Liver (tissue), 9 donors: ENCODE results near the gene KDELR3. TPM values are rescaled to one million over a fixed set of nuclear protein-coding genes. Genes with fewer than 3 reads are reported as not detected.

Experiments
- DNase-seq: peaks from one replicate; pipeline ENCODE4 v3.0.0-alpha.2; 2017; ENCODE audit warnings: low spot score
- H3K27ac ChIP-seq, 2 donors: one replicate each; pipeline ENCODE4 v1.7.0; 2013; ENCODE audit warnings: inconsistent platforms in 2 of 2, low read length in 2 of 2, control low read depth in 1 of 2, low read depth in 1 of 2, mild to moderate bottlenecking in 1 of 2
- H3K27me3 ChIP-seq, 4 donors: one replicate each; pipeline versions ENCODE4 v1.6.1 to v1.7.0; 2013; ENCODE audit warnings: low read length in 3 of 4, inconsistent platforms in 1 of 4, mild to moderate bottlenecking in 1 of 4, moderate library complexity in 1 of 4; ENCODE audit not compliant: control insufficient read depth in 4 of 4, insufficient read depth in 4 of 4
- H3K36me3 ChIP-seq, 4 donors: one replicate each; pipeline versions ENCODE4 v1.6.1 to v1.7.0; 2013; ENCODE audit warnings: low read length in 3 of 4, mild to moderate bottlenecking in 3 of 4, low read depth in 1 of 4, moderate library complexity in 1 of 4; ENCODE audit not compliant: control insufficient read depth in 4 of 4, insufficient read depth in 3 of 4
- H3K4me1 ChIP-seq, 4 donors: one replicate each; pipeline versions ENCODE4 v1.6.1 to v1.7.0; 2013; ENCODE audit warnings: low read length in 3 of 4, mild to moderate bottlenecking in 3 of 4, moderate library complexity in 1 of 4; ENCODE audit not compliant: control insufficient read depth in 4 of 4, insufficient read depth in 4 of 4
- H3K4me3 ChIP-seq, 3 donors: one replicate each; pipeline versions ENCODE4 v1.6.1 to v1.7.0; 2013; ENCODE audit warnings: low read length in 3 of 3, control low read depth in 1 of 3, low read depth in 1 of 3, mild to moderate bottlenecking in 1 of 3
- H3K9ac ChIP-seq, 2 donors: one replicate each; pipeline ENCODE4 v1.7.0; 2013; ENCODE audit warnings: low read length in 2 of 2, mild to moderate bottlenecking in 2 of 2, moderate library complexity in 2 of 2, control low read depth in 1 of 2, low read depth in 1 of 2
- H3K9me3 ChIP-seq, 4 donors: one replicate each; pipeline versions ENCODE4 v1.6.1 to v1.7.0; 2013; ENCODE audit warnings: low read length in 3 of 4; ENCODE audit not compliant: control insufficient read depth in 4 of 4
- ATF3 ChIP-seq: IDR thresholded peaks from 2 replicates; pipeline ENCODE4 v1.6.1; 2016; ENCODE audit warnings: antibody characterized with exemption
- CTCF ChIP-seq: fragments of 150-350 bp; IDR thresholded peaks from 2 replicates; pipeline ENCODE4 v1.5.1; 2017; ENCODE audit warnings: improper control_type of control experiment, low read depth, low read length; ENCODE audit not compliant: missing input control
- FOXA1 ChIP-seq: IDR thresholded peaks from 2 replicates; pipeline ENCODE4 v1.6.1; 2016; ENCODE audit warnings: antibody characterized with exemption
- FOXA2 ChIP-seq: IDR thresholded peaks from 2 replicates; pipeline ENCODE4 v1.6.1; 2016; ENCODE audit warnings: antibody characterized with exemption
- GABPA ChIP-seq, 2 donors: IDR thresholded peaks in 1 of 2; conservative IDR thresholded peaks in 1 of 2; 2 replicates each; pipeline ENCODE4 v1.6.1; 2016; ENCODE audit warnings: antibody characterized with exemption in 2 of 2, mild to moderate bottlenecking in 1 of 2, moderate library complexity in 1 of 2
- HNF4A ChIP-seq, 2 donors: conservative IDR thresholded peaks; 2 replicates each; pipeline ENCODE4 v1.6.1; 2016; ENCODE audit warnings: antibody characterized with exemption in 2 of 2, mild to moderate bottlenecking in 2 of 2
- HNF4G ChIP-seq: IDR thresholded peaks from 2 replicates; pipeline ENCODE4 v1.6.1; 2016; ENCODE audit warnings: antibody characterized with exemption
- JUND ChIP-seq, 2 donors: IDR thresholded peaks; 2 replicates each; pipeline ENCODE4 v1.6.1; 2016; ENCODE audit warnings: antibody characterized with exemption in 2 of 2
- NR2F2 ChIP-seq: IDR thresholded peaks from 2 replicates; pipeline ENCODE4 v1.6.1; 2016; ENCODE audit warnings: antibody characterized with exemption
- RAD21 ChIP-seq, 2 donors: IDR thresholded peaks; 2 replicates each; pipeline ENCODE4 v1.6.1; 2016; ENCODE audit warnings: antibody characterized with exemption in 2 of 2, mild to moderate bottlenecking in 2 of 2
- REST ChIP-seq: IDR thresholded peaks from 2 replicates; pipeline ENCODE4 v1.6.1; 2016; ENCODE audit warnings: antibody characterized with exemption, mild to moderate bottlenecking
- RXRA ChIP-seq, 2 donors: IDR thresholded peaks; 2 replicates each; pipeline ENCODE4 v1.6.1; 2017 to 2018; ENCODE audit warnings: antibody characterized with exemption in 2 of 2, mild to moderate bottlenecking in 1 of 2
- TAF1 ChIP-seq: conservative IDR thresholded peaks from 2 replicates; pipeline ENCODE4 v1.6.1; 2016; ENCODE audit warnings: antibody characterized with exemption, mild to moderate bottlenecking
- YY1 ChIP-seq: IDR thresholded peaks from 2 replicates; pipeline ENCODE4 v1.6.1; 2016; ENCODE audit warnings: antibody characterized with exemption, mild to moderate bottlenecking
- ZBTB33 ChIP-seq: IDR thresholded peaks from 2 replicates; pipeline ENCODE4 v1.6.1; 2016; ENCODE audit warnings: antibody characterized with exemption
- WGBS: extraction: QIAGEN DNeasy Blood & Tissue Kit; methylation state at CpG from one replicate; pipeline ENCODE4 v1.1.7; 2013; 5-methylcytosine and 5-hydroxymethylcytosine counted together
- polyA plus RNA-seq, 2 donors: library from polyadenylated mRNA; stranded (reverse) in 1 of 2; unstranded in 1 of 2; fragments of 200-250 nt in 1 of 2; fragments of >200 nt in 1 of 2; fragmentation: Nextera tagmentation in 1 of 2; extraction: Ambion mirVana in 1 of 2; gene quantifications; one replicate each; pipeline versions ENCODE4 v1.2.1 to v1.2.3, GENCODE V29; 2013 to 2015
- total RNA-seq, 2 donors: library from RNA; depleted of rRNA; stranded (reverse); fragments of >200 nt; gene quantifications; one replicate each; pipeline ENCODE4 v1.2.3, GENCODE V29; 2014
- donor health status: healthy.
- donor health status: healthy.
- donor health status: healthy.
- donor health status: healthy.
- donor health status: healthy.

KDELR3 gene
- total and polyA plus RNA-seq, 4 donors = 3.5 to 12.8 (median 9.5) TPM

- no peak for TF ChIP-seq JUND (IDR thresholded peaks at IDR 0.05)
- TF ChIP-seq TAF1 = peak; percentile 37
Measured at GRCh38 chr22:38506118-38506962, 38.4 kb downstream of the KDELR3 start, which contains the start of gene DDX17 (continued).

GRCh38 chr22:38510416-38510970, 42.6 kb downstream of the KDELR3 start:
- Histone ChIP-seq H3K27me3 (no peaks in the 10 kb centered on the region), H3K9ac (no peak overlapping the region), H3K4me3 (no peak overlapping the region), H3K9me3 (no peaks in the 10 kb centered on the region), H3K36me3 (no peaks in the 10 kb centered on the region), H3K27ac (no peak overlapping the region), H3K4me1 (peaks cover 0 to 15% (median 0%) of the 10 kb centered on the region in 4 donors)
- TF ChIP-seq HNF4G = no peak
- TF ChIP-seq TAF1 = no peak
- TF ChIP-seq NR2F2 = no peak
- no peak for TF ChIP-seq RXRA (IDR thresholded peaks at IDR 0.05)
- TF ChIP-seq GABPA (IDR thresholded peaks at IDR 0.05 in 1 of 2, conservative IDR thresholded peaks at IDR 0.05 in 1 of 2) = no peak
- no peak for TF ChIP-seq ZBTB33
- no peak for TF ChIP-seq FOXA2
- TF ChIP-seq RAD21 (IDR thresholded peaks at IDR 0.05) = no peak
- no peak for TF ChIP-seq ATF3
- TF ChIP-seq YY1 = no peak
- no peak for TF ChIP-seq REST
- TF ChIP-seq CTCF = no peak
- TF ChIP-seq JUND (IDR thresholded peaks at IDR 0.05) = no peak
- no peak for TF ChIP-seq FOXA1
- TF ChIP-seq HNF4A (conservative IDR thresholded peaks at IDR 0.05) = no peak
- no peak for DNase-seq
- 85% methylated on average over 5 of the region's 5 CpGs for WGBS
